A549 (cell line): ENCODE results near the gene PXT1. TPM values are rescaled to one million over a fixed set of nuclear protein-coding genes. Genes with fewer than 3 reads are reported as not detected.

Experiments used
- ATAC-seq, 2 experiments: fragments of 200-7000 bp in 1 of 2; fragments of >200 bp in 1 of 2; cut with Nextera tagmentation in 1 of 2; cut with Tn5 transposase in 1 of 2; 3 replicates each; pipeline versions ENCODE4 v1.8.0 to v1.9.1; 2018 to 2020; ENCODE audit warnings: mild to moderate bottlenecking in 1 of 2, moderate library complexity in 1 of 2
- CTCF ChIA-PET: fragments of 300-600 bp; sonication (Branson Sonifier 250); formaldehyde crosslinking; extraction: SDS; loops from one replicate; lab custom pipeline; 2021; ENCODE audit warnings: antibody characterized with exemption, inconsistent platforms; lab: Yijun Ruan, JAX
- POLR2A ChIA-PET: fragments of 350-600 bp; formaldehyde crosslinking; extraction: SDS; loops from one replicate; lab custom pipeline; 2021; ENCODE audit warnings: antibody characterized with exemption, inconsistent platforms; lab: Yijun Ruan, JAX
- DNase-seq, 2 experiments: peaks; one replicate each; pipeline versions ENCODE4 v3.0.0 to v3.0.0-alpha.2; 2011 to 2016; ENCODE audit warnings: low read depth in 1 of 2, low spot score in 1 of 2
- FAIRE-seq: peaks from 2 replicates; lab custom pipeline; 2011; peaks lifted over from hg19 to GRCh38; lab: Jason Lieb, UNC
- H3K27ac ChIP-seq, 2 experiments: fragments of >200 bp; sonication (Bioruptor Twin); formaldehyde crosslinking; 3 replicates each; pipeline ENCODE4 v1.5.1; 2016 to 2017
- H3K4me1 ChIP-seq: fragments of >200 bp; sonication (Bioruptor Twin); formaldehyde crosslinking; 3 replicates; pipeline ENCODE4 v1.6.1; 2016
- H3K4me2 ChIP-seq: fragments of >200 bp; sonication (Bioruptor Twin); formaldehyde crosslinking; 3 replicates; pipeline ENCODE4 v1.6.1; 2016
- H3K4me3 ChIP-seq: fragments of >200 bp; sonication (Bioruptor Twin); formaldehyde crosslinking; 3 replicates; pipeline ENCODE4 v1.5.1; 2016
- H3K9me3 ChIP-seq: fragments of >200 bp; sonication (Bioruptor Twin); formaldehyde crosslinking; 3 replicates; pipeline ENCODE4 v1.6.1; 2016
- CHD2 ChIP-seq: fragments of 150-350 bp; IDR thresholded peaks from 2 replicates; pipeline ENCODE4 v1.6.1; 2014; ENCODE audit warnings: low read length; ENCODE audit not compliant: partially characterized antibody
- CHD4 ChIP-seq: fragments of 200-600 bp; sonication (generic); IDR thresholded peaks from 2 replicates; pipeline ENCODE4 v1.6.1; 2016; ENCODE audit warnings: antibody characterized with exemption, mild to moderate bottlenecking, borderline replicate concordance
- GATA3 ChIP-seq: IDR thresholded peaks from 2 replicates; pipeline ENCODE4 v1.6.1; 2012; ENCODE audit warnings: borderline replicate concordance
- HEYL ChIP-seq: fragments of 250-450 bp; sonication (Bioruptor Pico); IDR thresholded peaks from 2 replicates; pipeline ENCODE4 v1.8.0; 2021; ENCODE audit warnings: mild to moderate bottlenecking, moderate library complexity
- JUN ChIP-seq, 2 experiments: fragments of >200 bp; sonication (Bioruptor Twin); formaldehyde crosslinking; IDR thresholded peaks; 2 replicates in 1 of 2; 3 replicates in 1 of 2; pipeline ENCODE4 v1.6.1; 2016 to 2017
- JUNB ChIP-seq: fragments of >200 bp; sonication (Bioruptor Twin); formaldehyde crosslinking; IDR thresholded peaks from 2 replicates; pipeline ENCODE4 v1.6.1; 2016
- KDM1A ChIP-seq: fragments of 200-600 bp; sonication (generic); IDR thresholded peaks from 2 replicates; pipeline ENCODE4 v1.6.1; 2016; ENCODE audit warnings: low read depth, mild to moderate bottlenecking
- NPAS2 ChIP-seq: fragments of 250-450 bp; sonication (Bioruptor Pico); IDR thresholded peaks from 2 replicates; pipeline ENCODE4 v1.8.0; 2022; ENCODE audit warnings: mild to moderate bottlenecking, moderate library complexity, borderline replicate concordance
- POLR2AphosphoS2 ChIP-seq: conservative IDR thresholded peaks from 2 replicates; pipeline ENCODE4 v1.6.1; 2012; ENCODE audit warnings: low read length, improper control_type of control experiment, inconsistent platforms
- RARB ChIP-seq: fragments of 250-450 bp; sonication (Bioruptor Pico); IDR thresholded peaks from 2 replicates; pipeline ENCODE4 v1.8.0; 2021; ENCODE audit warnings: mild to moderate bottlenecking, moderate library complexity
- SMC3 ChIP-seq: fragments of >200 bp; sonication (Bioruptor Twin); formaldehyde crosslinking; IDR thresholded peaks from 3 replicates; pipeline ENCODE4 v1.6.1; 2018; ENCODE audit warnings: inconsistent platforms
- SREBF2 ChIP-seq: fragments of 450-650 bp; IDR thresholded peaks from 2 replicates; pipeline ENCODE4 v1.6.1; 2014; ENCODE audit warnings: mild to moderate bottlenecking, moderate library complexity
- ZNF302 ChIP-seq: fragments of 250-450 bp; sonication (Bioruptor Pico); IDR thresholded peaks from 2 replicates; pipeline ENCODE4 v1.9.0; 2021; ENCODE audit warnings: inconsistent platforms, mild to moderate bottlenecking, moderate library complexity
- WGBS: methylation state at CpG from one replicate; pipeline ENCODE4 v1.1.6; 2017; ENCODE audit errors: missing lambda C conversion rate; 5-methylcytosine and 5-hydroxymethylcytosine counted together
- polyA plus RNA-seq, 4 experiments: library from polyadenylated mRNA; depleted of rRNA in 3 of 4; stranded (reverse); fragments of >200 nt; fragmentation: RNase III in 1 of 4; extraction: RNeasy Plus Mini Kit Qiagen cat#74134 plus additional on column Dnase treatment in 1 of 4; gene quantifications; 2 replicates in 3 of 4; 3 replicates in 1 of 4; pipeline ENCODE4 v1.2.3, GENCODE V29; 2011 to 2017
- TF ChIP-seq, protein P1 (sequence below): IDR thresholded peaks from 2 replicates; pipeline ENCODE4 v1.6.1; 2012
- TF ChIP-seq, protein P2 (sequence below): IDR thresholded peaks from 2 replicates; pipeline ENCODE4 v1.6.1; 2012; ENCODE audit warnings: low read depth, borderline replicate concordance
- TF ChIP-seq, protein P3 (sequence below): fragments of >200 bp; sonication (Bioruptor Twin); formaldehyde crosslinking; IDR thresholded peaks from 3 replicates; pipeline ENCODE4 v1.6.1; 2016
- TF ChIP-seq, protein P4 (sequence below): fragments of 150-350 bp; IDR thresholded peaks from 2 replicates; pipeline ENCODE4 v1.6.1; 2014; ENCODE audit warnings: low read depth, mild to moderate bottlenecking, low read length
- TF ChIP-seq, protein P5 (sequence below): fragments of 250-450 bp; sonication (Bioruptor Pico); IDR thresholded peaks from 2 replicates; pipeline ENCODE4 v1.5.0; 2021; ENCODE audit warnings: mild to moderate bottlenecking, moderate library complexity, borderline replicate concordance

The PXT1 gene
- polyA plus RNA-seq, 2 of the 4 experiments (the other 2 are of a cell fraction): not detected

DNA sequence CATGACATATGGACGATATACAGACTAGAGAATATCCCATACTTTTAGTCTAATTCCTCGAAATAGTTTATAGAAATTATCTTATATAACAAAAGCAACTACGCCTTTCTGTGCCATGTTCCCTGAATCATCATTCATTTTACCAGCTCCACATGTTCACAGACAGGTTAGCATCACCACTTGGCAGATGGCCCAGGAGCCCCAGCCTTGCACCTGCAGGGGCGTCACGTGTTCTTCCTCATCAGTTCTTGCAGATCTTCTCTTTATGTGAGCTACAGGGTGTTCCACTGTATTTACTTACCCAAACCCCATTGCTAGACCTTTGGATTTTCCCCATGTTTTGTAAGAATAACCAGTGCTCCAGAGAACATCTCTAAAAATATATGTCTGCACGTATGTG is 93.4 kb downstream of the PXT1 start:
- CTCF ChIA-PET: interaction anchor here (0.8 to 8.2 kb wide), 4 partner anchors 8 to 409 kb away, joined by 3 to 46 read pairs (median 6); no protein-coding TSS in a partner anchor
- no peak overlapping the region for H3K4me3 ChIP-seq
- no peak overlapping the region for H3K27ac ChIP-seq
- TF ChIP-seq JUN (IDR thresholded peaks at IDR 0.05) (no peak), HEYL (CRISPR knock-in tag) (no peak), CHD4 (no peak), SREBF2 (no peak), KDM1A (no peak), RARB (CRISPR knock-in tag) (no peak), POLR2AphosphoS2 (no peak)
- TF ChIP-seq, protein P1, sequence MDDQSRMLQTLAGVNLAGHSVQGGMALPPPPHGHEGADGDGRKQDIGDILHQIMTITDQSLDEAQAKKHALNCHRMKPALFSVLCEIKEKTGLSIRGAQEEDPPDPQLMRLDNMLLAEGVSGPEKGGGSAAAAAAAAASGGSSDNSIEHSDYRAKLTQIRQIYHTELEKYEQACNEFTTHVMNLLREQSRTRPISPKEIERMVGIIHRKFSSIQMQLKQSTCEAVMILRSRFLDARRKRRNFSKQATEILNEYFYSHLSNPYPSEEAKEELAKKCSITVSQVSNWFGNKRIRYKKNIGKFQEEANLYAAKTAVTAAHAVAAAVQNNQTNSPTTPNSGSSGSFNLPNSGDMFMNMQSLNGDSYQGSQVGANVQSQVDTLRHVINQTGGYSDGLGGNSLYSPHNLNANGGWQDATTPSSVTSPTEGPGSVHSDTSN: no peak
- TF ChIP-seq, protein P2, sequence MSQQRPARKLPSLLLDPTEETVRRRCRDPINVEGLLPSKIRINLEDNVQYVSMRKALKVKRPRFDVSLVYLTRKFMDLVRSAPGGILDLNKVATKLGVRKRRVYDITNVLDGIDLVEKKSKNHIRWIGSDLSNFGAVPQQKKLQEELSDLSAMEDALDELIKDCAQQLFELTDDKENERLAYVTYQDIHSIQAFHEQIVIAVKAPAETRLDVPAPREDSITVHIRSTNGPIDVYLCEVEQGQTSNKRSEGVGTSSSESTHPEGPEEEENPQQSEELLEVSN: no peak
- TF ChIP-seq, protein P3, sequence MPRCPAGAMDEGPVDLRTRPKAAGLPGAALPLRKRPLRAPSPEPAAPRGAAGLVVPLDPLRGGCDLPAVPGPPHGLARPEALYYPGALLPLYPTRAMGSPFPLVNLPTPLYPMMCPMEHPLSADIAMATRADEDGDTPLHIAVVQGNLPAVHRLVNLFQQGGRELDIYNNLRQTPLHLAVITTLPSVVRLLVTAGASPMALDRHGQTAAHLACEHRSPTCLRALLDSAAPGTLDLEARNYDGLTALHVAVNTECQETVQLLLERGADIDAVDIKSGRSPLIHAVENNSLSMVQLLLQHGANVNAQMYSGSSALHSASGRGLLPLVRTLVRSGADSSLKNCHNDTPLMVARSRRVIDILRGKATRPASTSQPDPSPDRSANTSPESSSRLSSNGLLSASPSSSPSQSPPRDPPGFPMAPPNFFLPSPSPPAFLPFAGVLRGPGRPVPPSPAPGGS: no peak
- TF ChIP-seq, protein P4, sequence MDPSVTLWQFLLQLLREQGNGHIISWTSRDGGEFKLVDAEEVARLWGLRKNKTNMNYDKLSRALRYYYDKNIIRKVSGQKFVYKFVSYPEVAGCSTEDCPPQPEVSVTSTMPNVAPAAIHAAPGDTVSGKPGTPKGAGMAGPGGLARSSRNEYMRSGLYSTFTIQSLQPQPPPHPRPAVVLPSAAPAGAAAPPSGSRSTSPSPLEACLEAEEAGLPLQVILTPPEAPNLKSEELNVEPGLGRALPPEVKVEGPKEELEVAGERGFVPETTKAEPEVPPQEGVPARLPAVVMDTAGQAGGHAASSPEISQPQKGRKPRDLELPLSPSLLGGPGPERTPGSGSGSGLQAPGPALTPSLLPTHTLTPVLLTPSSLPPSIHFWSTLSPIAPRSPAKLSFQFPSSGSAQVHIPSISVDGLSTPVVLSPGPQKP: no peak
- no peak overlapping the region for H3K4me2 ChIP-seq
- H3K4me1 ChIP-seq: no peaks in the 10 kb centered on the region
- FAIRE-seq: no peak
- 66% methylated on average over 6 of the region's 6 CpGs for WGBS
- ATAC-seq: no peak
- H3K9me3 ChIP-seq: no peaks in the 10 kb centered on the region
- POLR2A ChIA-PET: no interaction called here
- DNase-seq: no peak

DNA sequence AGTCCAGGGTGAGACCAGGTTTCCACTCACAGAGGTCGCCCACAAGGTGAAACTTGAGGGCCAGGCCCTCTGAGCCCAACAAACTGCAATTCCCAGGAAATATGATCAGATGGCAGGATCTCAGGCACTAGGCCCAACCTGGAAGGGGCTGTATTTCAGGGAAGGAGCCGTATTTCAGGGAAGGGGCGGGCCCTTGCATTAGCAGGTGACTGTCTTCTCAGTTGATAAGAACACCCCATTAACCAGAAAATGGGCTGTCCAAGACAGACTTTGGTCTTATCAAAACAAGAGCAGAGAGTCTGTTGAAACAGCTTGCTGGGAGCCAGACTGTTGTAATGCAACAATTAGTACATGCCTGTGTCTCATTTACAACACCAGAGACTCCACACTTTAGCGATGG is 95.0 kb downstream of the PXT1 start:
- ATAC-seq (no peak), DNase-seq (no peak), FAIRE-seq (no peak)
- Histone ChIP-seq H3K27ac (no peak overlapping the region), H3K9me3 (no peaks in the 10 kb centered on the region), H3K4me2 (no peak overlapping the region), H3K4me3 (no peak overlapping the region), H3K4me1 (no peaks in the 10 kb centered on the region)
- WGBS: 82% methylated on average over 4 of the region's 4 CpGs
- ChIA-PET CTCF (interaction anchor here (2.8 to 8.2 kb wide), 2 partner anchors 11 to 46 kb away, joined by 10 to 46 read pairs; no protein-coding TSS in a partner anchor), POLR2A (no interaction called here)
- TF ChIP-seq ZNF302 (CRISPR knock-in tag) (no peak), NPAS2 (CRISPR knock-in tag) (no peak), JUNB (no peak), SMC3 (no peak), CHD4 (no peak), GATA3 (no peak), CHD2 (no peak)
- TF ChIP-seq, protein P1: no peak
- TF ChIP-seq, protein P5, sequence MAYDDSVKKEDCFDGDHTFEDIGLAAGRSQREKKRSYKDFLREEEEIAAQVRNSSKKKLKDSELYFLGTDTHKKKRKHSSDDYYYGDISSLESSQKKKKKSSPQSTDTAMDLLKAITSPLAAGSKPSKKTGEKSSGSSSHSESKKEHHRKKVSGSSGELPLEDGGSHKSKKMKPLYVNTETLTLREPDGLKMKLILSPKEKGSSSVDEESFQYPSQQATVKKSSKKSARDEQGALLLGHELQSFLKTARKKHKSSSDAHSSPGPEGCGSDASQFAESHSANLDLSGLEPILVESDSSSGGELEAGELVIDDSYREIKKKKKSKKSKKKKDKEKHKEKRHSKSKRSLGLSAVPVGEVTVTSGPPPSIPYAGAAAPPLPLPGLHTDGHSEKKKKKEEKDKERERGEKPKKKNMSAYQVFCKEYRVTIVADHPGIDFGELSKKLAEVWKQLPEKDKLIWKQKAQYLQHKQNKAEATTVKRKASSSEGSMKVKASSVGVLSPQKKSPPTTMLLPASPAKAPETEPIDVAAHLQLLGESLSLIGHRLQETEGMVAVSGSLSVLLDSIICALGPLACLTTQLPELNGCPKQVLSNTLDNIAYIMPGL (CRISPR knock-in tag): no peak
- TF ChIP-seq, protein P2: no peak
